GM23248 (cell line): ENCODE data around the gene CDKAL1. TPM values are rescaled to one million over a fixed set of nuclear protein-coding genes. Genes with fewer than 3 reads are reported as not detected.

Source experiments
- DNase-seq: peaks from one replicate; pipeline ENCODE4 v3.0.0-alpha.2; 2015
- H2AFZ ChIP-seq: fragments of 200-600 bp; sonication (generic); 2 replicates; pipeline ENCODE4 v1.6.1; 2016; ENCODE audit warnings: antibody characterized with exemption
- H3F3A ChIP-seq: fragments of 200-600 bp; sonication (generic); 2 replicates; pipeline ENCODE4 v1.6.1; 2016; ENCODE audit warnings: mild to moderate bottlenecking, antibody characterized with exemption, mixed run types; ENCODE audit not compliant: insufficient read depth
- H3K27ac ChIP-seq: fragments of 200-600 bp; sonication (generic); 2 replicates; pipeline ENCODE4 v1.5.1; 2016; ENCODE audit warnings: mild to moderate bottlenecking
- H3K27me3 ChIP-seq: fragments of 200-600 bp; sonication (generic); replicated peaks from 2 replicates; pipeline ENCODE4 v1.6.1; 2016; ENCODE audit warnings: mild to moderate bottlenecking; ENCODE audit not compliant: insufficient read depth
- H3K36me3 ChIP-seq: fragments of 200-600 bp; sonication (generic); 2 replicates; pipeline ENCODE4 v1.6.1; 2016; ENCODE audit warnings: low read depth, mild to moderate bottlenecking
- H3K4me1 ChIP-seq: fragments of 200-600 bp; sonication (generic); 2 replicates; pipeline ENCODE4 v1.6.1; 2016; ENCODE audit warnings: mild to moderate bottlenecking; ENCODE audit not compliant: insufficient read depth
- H3K4me2 ChIP-seq: fragments of 200-600 bp; sonication (generic); one replicate; pipeline ENCODE4 v1.6.1; 2016; ENCODE audit warnings: mild to moderate bottlenecking; ENCODE audit not compliant: unreplicated experiment
- H3K4me3 ChIP-seq: fragments of 200-600 bp; sonication (generic); 2 replicates; pipeline ENCODE4 v1.5.1; 2016; ENCODE audit warnings: mild to moderate bottlenecking
- H3K79me2 ChIP-seq: fragments of 200-600 bp; sonication (generic); 2 replicates; pipeline ENCODE4 v1.6.1; 2016; ENCODE audit warnings: mild to moderate bottlenecking; ENCODE audit not compliant: insufficient read depth
- H3K9ac ChIP-seq: fragments of 200-600 bp; sonication (generic); 2 replicates; pipeline ENCODE4 v1.6.1; 2016; ENCODE audit warnings: mild to moderate bottlenecking
- H3K9me2 ChIP-seq: fragments of 200-600 bp; sonication (generic); 2 replicates; pipeline ENCODE4 v1.6.1; 2016; ENCODE audit warnings: mixed run types, mild to moderate bottlenecking, moderate library complexity; ENCODE audit not compliant: insufficient read depth
- H3K9me3 ChIP-seq: fragments of 200-600 bp; sonication (generic); one replicate; pipeline ENCODE4 v1.6.1; 2017; ENCODE audit warnings: low read depth
- H4K20me1 ChIP-seq: fragments of 200-600 bp; sonication (generic); 2 replicates; pipeline ENCODE4 v1.6.0; 2016; ENCODE audit not compliant: insufficient read depth
- EZH2 ChIP-seq: fragments of 200-600 bp; sonication (generic); IDR thresholded peaks from 2 replicates; pipeline ENCODE4 v1.6.1; 2018; ENCODE audit warnings: antibody characterized with exemption, mild to moderate bottlenecking; ENCODE audit not compliant: insufficient read depth, poor library complexity, severe bottlenecking
- EZH2phosphoT487 ChIP-seq: fragments of 200-600 bp; sonication (generic); IDR thresholded peaks from 2 replicates; pipeline ENCODE4 v1.6.1; 2018; ENCODE audit warnings: antibody characterized with exemption, moderate library complexity, mild to moderate bottlenecking, low read depth; ENCODE audit not compliant: insufficient read depth
- WGBS, 2 experiments: methylation state at CpG; one replicate each; pipeline ENCODE4 v1.1.6; 2015 to 2017; ENCODE audit warnings: low lambda C conversion rate in 2 of 2, low coverage in 1 of 2; ENCODE audit errors: missing lambda C conversion rate in 2 of 2; 5-methylcytosine and 5-hydroxymethylcytosine counted together
- in situ Hi-C: fragments of 300-500 bp; cut with MboI; formaldehyde crosslinking; loops from 2 replicates; pipeline ENCODE4 v1.15.0; 2020
- polyA plus RNA-seq: library from polyadenylated mRNA; unstranded; fragments of >200 nt; fragmentation: Nextera tagmentation; extraction: Ambion mirVana; gene quantifications from 2 replicates; pipeline ENCODE4 v1.2.1, GENCODE V29; 2016
- total RNA-seq: library from RNA; depleted of rRNA; stranded (reverse); fragments of >200 nt; shearing (Covaris generic); gene quantifications from 2 replicates; pipeline ENCODE4 v1.2.3, GENCODE V29; 2014

The CDKAL1 gene
- total and polyA plus RNA-seq, 2 experiments from 2014 or later: 7.5 to 10.8 TPM

GRCh38 chr6:20833881-20834515, 299.7 kb downstream of the CDKAL1 start:
- no peak overlapping the region for H2AFZ ChIP-seq
- H3K79me2 ChIP-seq: no peaks in the 10 kb centered on the region
- peaks cover 4% of the 10 kb centered on the region; the same call in 1 of the 2 replicates for H3K4me1 ChIP-seq
- H3K9me2 ChIP-seq: no peaks in the 10 kb centered on the region
- no peak overlapping the region for H3K4me2 ChIP-seq
- WGBS, 2 experiments: 76 to 83% methylated on average over 8 of the region's 8 CpGs
- DNase-seq: peak; percentile 5
- H3K27ac ChIP-seq: no peak overlapping the region
- H3K9ac ChIP-seq: no peak overlapping the region
- no peaks in the 10 kb centered on the region for H4K20me1 ChIP-seq
- TF ChIP-seq EZH2 (no peak), EZH2phosphoT487 (no peak)
- no peaks in the 10 kb centered on the region for H3K36me3 ChIP-seq
- in situ Hi-C loops: no loop called here
- H3F3A ChIP-seq: no peaks in the 10 kb centered on the region
- no peak overlapping the region for H3K4me3 ChIP-seq
- H3K27me3 ChIP-seq: no peaks in the 10 kb centered on the region
- no peaks in the 10 kb centered on the region for H3K9me3 ChIP-seq

- H3K27me3 ChIP-seq: no peaks in the 10 kb centered on the region
- H3K9ac ChIP-seq: no peak overlapping the region
- no peaks in the 10 kb centered on the region for H4K20me1 ChIP-seq
- H3K9me2 ChIP-seq: no peaks in the 10 kb centered on the region
- no peak for TF ChIP-seq EZH2
- no peaks in the 10 kb centered on the region for H3K36me3 ChIP-seq
- no peak for DNase-seq
- H3K4me1 ChIP-seq: peaks cover 7% of the 10 kb centered on the region; the same call in 1 of the 2 replicates
- no peaks in the 10 kb centered on the region for H3F3A ChIP-seq
- no peak overlapping the region for H3K27ac ChIP-seq
- in situ Hi-C loops: no loop called here
- H3K9me3 ChIP-seq: no peaks in the 10 kb centered on the region
- no peak overlapping the region for H3K4me3 ChIP-seq
- WGBS, 2 experiments: 98% methylated on average over 6 of the region's 6 CpGs
- no peak overlapping the region for H3K4me2 ChIP-seq
- H3K79me2 ChIP-seq: no peaks in the 10 kb centered on the region
- no peak overlapping the region for H2AFZ ChIP-seq
Observed at GRCh38 chr6:20835315-20836010, 301.2 kb downstream of the CDKAL1 start.

GRCh38 chr6:20837189-20837588, 302.9 kb downstream of the CDKAL1 start:
- H3K27me3 ChIP-seq: no peaks in the 10 kb centered on the region
- no peak overlapping the region for H2AFZ ChIP-seq
- H3K9ac ChIP-seq: no peak overlapping the region
- TF ChIP-seq EZH2phosphoT487: no peak
- no peak for TF ChIP-seq EZH2
- H3K9me3 ChIP-seq: no peaks in the 10 kb centered on the region
- H3K4me1 ChIP-seq: peaks cover 16% of the 10 kb centered on the region; the same call in 1 of the 2 replicates
- in situ Hi-C loops: no loop called here
- 0 out of 2 replicates have a peak, but pooled peaks cover 6% of the 10 kb centered on the region for H3F3A ChIP-seq
- H4K20me1 ChIP-seq: no peaks in the 10 kb centered on the region
- H3K4me2 ChIP-seq: no peak overlapping the region
- H3K4me3 ChIP-seq: no peak overlapping the region
- WGBS, 2 experiments: 92 to 95% methylated on average over 2 of the region's 2 CpGs
- no peaks in the 10 kb centered on the region for H3K9me2 ChIP-seq
- no peaks in the 10 kb centered on the region for H3K36me3 ChIP-seq
- no peak for DNase-seq
- no peaks in the 10 kb centered on the region for H3K79me2 ChIP-seq
- no peak overlapping the region for H3K27ac ChIP-seq

GRCh38 chr6:20838113-20838512, 303.9 kb downstream of the CDKAL1 start:
- WGBS, 2 experiments: 96 to 97% methylated on average over 3 of the region's 3 CpGs
- Histone ChIP-seq H3K9me2 (no peaks in the 10 kb centered on the region), H3K36me3 (no peaks in the 10 kb centered on the region), H3K27me3 (no peaks in the 10 kb centered on the region), H3K9me3 (no peaks in the 10 kb centered on the region), H3K4me1 (peaks cover 16% of the 10 kb centered on the region; the same call in 1 of the 2 replicates), H3F3A (0 out of 2 replicates have a peak, but pooled peaks cover 6% of the 10 kb centered on the region), H3K4me3 (no peak overlapping the region), H3K79me2 (no peaks in the 10 kb centered on the region), H3K4me2 (no peak overlapping the region), H2AFZ (no peak overlapping the region), H3K27ac (no peak overlapping the region), H3K9ac (no peak overlapping the region), H4K20me1 (no peaks in the 10 kb centered on the region)
- in situ Hi-C loops: no loop called here
- TF ChIP-seq EZH2 (no peak), EZH2phosphoT487 (no peak)
- no peak for DNase-seq
